ENCODE results near the gene RREB1. TPM values are rescaled to one million over a fixed set of nuclear protein-coding genes. Genes with fewer than 3 reads are reported as not detected.
A peak's percentile ranks its signal among the peaks of the same experiment; 100 is the strongest.

The RREB1 gene
- total and polyA plus RNA-seq, 2 of the 4 experiments (the other 2 are of a cell fraction) = 8.4 to 14.5 TPM

DNA sequence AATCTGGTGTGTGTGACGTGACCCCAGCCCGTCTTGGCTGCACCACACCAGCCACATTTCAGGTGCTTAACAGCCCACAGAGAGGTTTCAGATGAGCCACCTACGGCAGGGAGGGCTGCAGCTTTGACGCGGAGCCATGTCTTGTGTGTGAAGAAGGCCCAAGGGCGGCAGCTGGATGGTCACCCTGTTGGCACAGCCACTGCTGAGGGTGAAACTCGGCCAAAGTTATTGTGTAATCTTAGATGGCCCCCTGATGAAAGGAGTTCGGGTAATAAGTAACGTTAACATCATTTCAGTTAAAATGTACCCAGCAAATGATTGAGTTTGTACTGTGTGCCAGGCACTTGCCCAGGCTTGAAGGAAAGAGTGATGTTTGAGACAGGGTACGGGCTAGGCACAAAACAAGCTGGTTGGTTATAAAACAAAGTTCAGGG is 108.1 kb downstream of the RREB1 start:
- no peak overlapping the region for H2AK5ac ChIP-seq (ENCODE audit: low read depth, low read length)
- no peak overlapping the region; the same call in 2 of the 3 replicates for H2BK15ac ChIP-seq (ENCODE audit: low read depth, low read length)
- CTCF ChIA-PET = no interaction called here
- H3K23ac ChIP-seq (ENCODE audit: low read depth, low read length) = no peak overlapping the region
- no peak overlapping the region for H2BK5ac ChIP-seq (ENCODE audit: low read depth, low read length, poor library complexity, severe bottlenecking)
- no peak overlapping the region for H3K27ac ChIP-seq (ENCODE audit: insufficient read depth, low read length)
- peaks cover 27% of the 10 kb centered on the region for H4K20me1 ChIP-seq (ENCODE audit: insufficient read depth, low read length)
- H3K4me3 ChIP-seq (ENCODE audit: insufficient read depth, low read depth, low read length) = no peak overlapping the region
- DNase-seq (no peak), ATAC-seq (ENCODE audit: low read depth) (no peak)
- 69% methylated on average over 5 of the region's 10 CpGs; no CpG with 5 or more reads in 1 of the 2 experiments for WGBS, 2 experiments (ENCODE audit: extremely low coverage in 2 of 2, insufficient read length in 1 of 2)
- no peaks in the 10 kb centered on the region for H3K9me3 ChIP-seq (ENCODE audit: control insufficient read depth, insufficient read depth, low read length)
- no peak for TF ChIP-seq NFE2L2 (IDR thresholded peaks at IDR 0.05; ENCODE audit: low read depth, low read length)
- TF ChIP-seq RCOR1 (IDR thresholded peaks at IDR 0.05; ENCODE audit: insufficient replicate concordance, low read length) = no peak
- peak; percentile 55 for TF ChIP-seq CEBPB (IDR thresholded peaks at IDR 0.05; ENCODE audit: low read depth, low read length)
- POLR2A ChIA-PET (ENCODE audit: unreplicated experiment) = no interaction called here
- H4K8ac ChIP-seq (ENCODE audit: low read depth in 2 of 2, low read length in 2 of 2) = no peak overlapping the region
- H3K9ac ChIP-seq (ENCODE audit: low read depth, low read length) = no peak overlapping the region
- in situ Hi-C loops (cut with MboI; ENCODE audit: low sequenced_read_pairs) (no loop called here), dilution Hi-C loops (cut with HindIII; ENCODE audit: low sequenced_read_pairs, unreplicated experiment) (no loop called here), intact Hi-C loops (cut with micrococcal nuclease) (loop anchor here (5.0 kb wide), 1 partner anchor 109 kb away; the partner anchor contains the start of gene RREB1)
- H3K56ac ChIP-seq (ENCODE audit: extremely low read depth, insufficient read depth, low read length) = no peak overlapping the region
- no TSS peak for BruUV-seq (replicated peaks)
- H3K14ac ChIP-seq (replicated peaks; ENCODE audit: low read depth, low read length) = 0 out of 2 replicates have a peak overlapping the region, but pooled peaks have one; percentile 44
- peaks cover 51% of the 10 kb centered on the region for H3K36me3 ChIP-seq (ENCODE audit: control insufficient read depth, insufficient read depth, low read length)
- H3K27me3 ChIP-seq (ENCODE audit: control insufficient read depth, insufficient read depth, low read length) = no peaks in the 10 kb centered on the region
- H2AK9ac ChIP-seq (replicated peaks; ENCODE audit: low read depth, low read length, poor library complexity) = no peak overlapping the region
- H3K4me2 ChIP-seq (ENCODE audit: low read depth, low read length) = no peak overlapping the region
- no peak overlapping the region for H4K5ac ChIP-seq (ENCODE audit: low read depth, low read length)
- no peak overlapping the region for H3K4ac ChIP-seq (ENCODE audit: low read depth, low read length)
- peaks cover 24% of the 10 kb centered on the region for H3K4me1 ChIP-seq (ENCODE audit: control insufficient read depth, insufficient read depth, low read length)
- peaks cover 31 to 82% of the 10 kb centered on the region in 2 experiments for H3K79me1 ChIP-seq (ENCODE audit: low read depth in 1 of 2, low read length in 2 of 2)
- no peak overlapping the region for H2BK20ac ChIP-seq (ENCODE audit: low read depth, low read length)
- H4K91ac ChIP-seq (ENCODE audit: insufficient read depth, low read depth, low read length) = no peak overlapping the region
- H2AFZ ChIP-seq (replicated peaks; ENCODE audit: low read length, poor library complexity) = no peak overlapping the region
- peaks cover 26% of the 10 kb centered on the region for H3K9me1 ChIP-seq (ENCODE audit: insufficient read depth, low read length)
- H2BK120ac ChIP-seq (ENCODE audit: low read depth, low read length) = no peak overlapping the region; the same call in 1 of the 2 replicates
- H3K18ac ChIP-seq (ENCODE audit: low read depth, low read length) = no peak overlapping the region
